ENCODE results near the gene MGAT5. TPM values are rescaled to one million over a fixed set of nuclear protein-coding genes. Genes with fewer than 3 reads are reported as not detected.

Gene MGAT5
- total RNA-seq, 1 experiment from 2014 or later, result 34.0 TPM

DNA sequence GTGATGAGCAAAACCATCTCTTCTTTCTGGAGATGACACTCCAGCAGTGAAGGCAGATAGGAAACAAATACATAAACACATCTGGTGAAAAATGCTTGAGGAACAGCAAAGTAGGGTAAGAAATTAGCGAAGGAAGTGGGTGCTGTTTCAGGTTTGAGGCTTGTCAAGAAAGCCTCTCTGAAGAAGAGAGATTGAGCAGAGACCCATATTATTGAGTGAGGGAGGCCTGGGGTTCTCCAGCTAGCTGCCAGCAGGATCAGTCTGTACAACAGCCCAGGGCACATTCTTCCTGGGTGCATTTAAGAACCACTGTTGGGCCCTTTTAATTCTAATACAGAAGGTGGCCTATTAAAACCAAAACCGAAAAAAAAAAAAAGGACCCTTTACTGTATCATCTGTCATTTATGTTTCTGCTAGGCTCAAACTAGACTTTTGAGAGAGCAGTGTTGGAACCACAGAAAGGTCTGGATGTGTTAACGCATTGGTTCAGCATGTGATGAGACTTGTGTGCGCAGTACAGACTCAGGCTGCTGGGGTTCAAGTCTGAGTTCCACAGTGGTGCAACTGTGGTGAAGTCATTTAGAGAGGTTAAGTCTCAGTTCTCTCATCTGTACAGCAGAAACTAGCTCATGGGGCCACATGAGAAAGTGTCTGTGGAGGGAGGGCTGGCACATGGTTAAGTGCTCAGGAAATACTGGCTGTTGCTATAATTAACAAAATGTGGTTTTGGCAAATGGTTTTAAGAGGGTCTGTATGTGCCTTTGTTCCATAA, 28.9 kb downstream of the MGAT5 start:
- RAD21 ChIA-PET (ENCODE audit: low non-redundant PET in 1 of 2, low total read pairs in 2 of 2, uncharacterized antibody in 2 of 2, unreplicated experiment in 2 of 2), result no interaction called here
- TF ChIP-seq, protein P1, sequence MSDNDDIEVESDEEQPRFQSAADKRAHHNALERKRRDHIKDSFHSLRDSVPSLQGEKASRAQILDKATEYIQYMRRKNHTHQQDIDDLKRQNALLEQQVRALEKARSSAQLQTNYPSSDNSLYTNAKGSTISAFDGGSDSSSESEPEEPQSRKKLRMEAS (IDR thresholded peaks at IDR 0.05), result no peak
- no peak for TF ChIP-seq JUND (IDR thresholded peaks at IDR 0.05)
- TF ChIP-seq CTCF (IDR thresholded peaks at IDR 0.05 in 2 of 3, conservative IDR thresholded peaks at IDR 0.05 in 1 of 3; ENCODE audit: borderline replicate concordance in 1 of 3, insufficient read depth in 1 of 3, low read depth in 2 of 3, low read length in 2 of 3), result no peak
- POLR2A ChIA-PET, result no interaction called here
- Histone ChIP-seq H3K9ac (ENCODE audit: low read length) (no peak overlapping the region), H4K20me1 (ENCODE audit: insufficient read depth) (no peaks in the 10 kb centered on the region), H3K79me2 (ENCODE audit: insufficient read depth, low read length) (no peaks in the 10 kb centered on the region), H3K9me3 (ENCODE audit: control insufficient read depth in 1 of 2, insufficient read depth in 1 of 2, low read depth in 1 of 2, low read length in 2 of 2) (no peaks in the 10 kb centered on the region), H2AFZ (ENCODE audit: low read depth, low read length, poor library complexity, severe bottlenecking) (no peak overlapping the region), H3K9me2 (ENCODE audit: insufficient read depth) (no peaks in the 10 kb centered on the region), H3K4me3 (replicated peaks in 1 of 2; ENCODE audit: low read depth in 1 of 2, low read length in 2 of 2) (no peak overlapping the region), H3K27me3 (ENCODE audit: insufficient read depth, low read length) (no peaks in the 10 kb centered on the region), H3K4me1 (ENCODE audit: control insufficient read depth in 1 of 2, insufficient read depth in 2 of 2, low read length in 2 of 2) (no peaks in the 10 kb centered on the region), H3K4me2 (ENCODE audit: low read length) (no peak overlapping the region), H3K27ac (ENCODE audit: low read depth, low read length) (no peak overlapping the region), H3K36me3 (ENCODE audit: control insufficient read depth in 1 of 2, insufficient read depth in 2 of 2, low read length in 2 of 2) (no peaks in the 10 kb centered on the region)
- no TSS peak for BruUV-seq (replicated peaks)
- DNase-seq (ENCODE audit: low read depth, low spot score) (no peak), ATAC-seq (no peak)
- intact Hi-C loops (cut with micrococcal nuclease), result no loop called here
- CTCF ChIA-PET, result no interaction called here

- POLR2A ChIA-PET, result no interaction called here
- Histone ChIP-seq H3K27me3 (ENCODE audit: insufficient read depth, low read length) (no peaks in the 10 kb centered on the region), H3K9ac (ENCODE audit: low read length) (no peak overlapping the region), H3K4me1 (ENCODE audit: control insufficient read depth in 1 of 2, insufficient read depth in 2 of 2, low read length in 2 of 2) (no peaks in the 10 kb centered on the region), H3K27ac (ENCODE audit: low read depth, low read length) (no peak overlapping the region), H3K36me3 (ENCODE audit: control insufficient read depth in 1 of 2, insufficient read depth in 2 of 2, low read length in 2 of 2) (no peaks in the 10 kb centered on the region), H3K4me3 (replicated peaks in 1 of 2; ENCODE audit: low read depth in 1 of 2, low read length in 2 of 2) (no peak overlapping the region), H3K9me3 (ENCODE audit: control insufficient read depth in 1 of 2, insufficient read depth in 1 of 2, low read depth in 1 of 2, low read length in 2 of 2) (no peaks in the 10 kb centered on the region), H3K79me2 (ENCODE audit: insufficient read depth, low read length) (no peaks in the 10 kb centered on the region), H4K20me1 (ENCODE audit: insufficient read depth) (no peaks in the 10 kb centered on the region), H3K9me2 (ENCODE audit: insufficient read depth) (no peaks in the 10 kb centered on the region), H3K4me2 (ENCODE audit: low read length) (no peak overlapping the region), H2AFZ (ENCODE audit: low read depth, low read length, poor library complexity, severe bottlenecking) (no peak overlapping the region)
- RAD21 ChIA-PET (ENCODE audit: low non-redundant PET in 1 of 2, low total read pairs in 2 of 2, uncharacterized antibody in 2 of 2, unreplicated experiment in 2 of 2), result no interaction called here
- DNase-seq (ENCODE audit: low read depth, low spot score) (no peak), ATAC-seq (no peak)
- CTCF ChIA-PET, result no interaction called here
- BruUV-seq (replicated peaks), result no TSS peak
- TF ChIP-seq SIN3A (IDR thresholded peaks at IDR 0.05; ENCODE audit: low read depth) (no peak), POLR2AphosphoS5 (IDR thresholded peaks at IDR 0.05; ENCODE audit: low read depth, low read length) (no peak), RAD21 (IDR thresholded peaks at IDR 0.05; ENCODE audit: low read depth) (no peak), EZH2phosphoT487 (IDR thresholded peaks at IDR 0.05; ENCODE audit: borderline replicate concordance) (no peak), FOSL1 (IDR thresholded peaks at IDR 0.05; ENCODE audit: low read depth) (no peak), YY1 (IDR thresholded peaks at IDR 0.05; ENCODE audit: extremely low read depth, insufficient replicate concordance, low read depth, low read length) (no peak), SP1 (IDR thresholded peaks at IDR 0.05; ENCODE audit: low read depth) (no peak)
- intact Hi-C loops (cut with micrococcal nuclease), result no loop called here
Measured at GRCh38 chr2:134283661-134284060, 29.8 kb downstream of the MGAT5 start.

All from HCT116 (cell line).